Eye (tissue), 1 donor: ENCODE measurements around the gene GPC5.

Experiments used
- DNase-seq: peaks from one replicate; pipeline ENCODE4 v3.0.0-alpha.2; 2015

Gene GPC5

GRCh38 chr13:92307752-92308151 lies 909.3 kb downstream of the GPC5 start:
- DNase-seq: no peak

GRCh38 chr13:92312823-92313222 lies 914.4 kb downstream of the GPC5 start:
- no peak for DNase-seq

GRCh38 chr13:92313382-92313781 lies 915.0 kb downstream of the GPC5 start:
- no peak for DNase-seq

GRCh38 chr13:92315265-92315664 lies 916.8 kb downstream of the GPC5 start:
- no peak for DNase-seq

GRCh38 chr13:92316030-92316429 lies 917.6 kb downstream of the GPC5 start:
- DNase-seq: no peak

- DNase-seq: no peak
Measured at GRCh38 chr13:92317066-92317465, 918.6 kb downstream of the GPC5 start.

- DNase-seq: no peak
Measured at GRCh38 chr13:92320323-92320722, 921.9 kb downstream of the GPC5 start.

- DNase-seq: no peak
Measured at GRCh38 chr13:92321174-92321573, 922.8 kb downstream of the GPC5 start.

- no peak for DNase-seq
Measured at GRCh38 chr13:92345627-92346026, 947.2 kb downstream of the GPC5 start.

- no peak for DNase-seq
Measured at GRCh38 chr13:92346046-92346445, 947.6 kb downstream of the GPC5 start.

GRCh38 chr13:92354583-92354982 lies 956.2 kb downstream of the GPC5 start:
- DNase-seq: peak; percentile 8

- DNase-seq: peak; percentile 11
Measured at GRCh38 chr13:92355213-92355612, 956.8 kb downstream of the GPC5 start.

GRCh38 chr13:92362717-92363116 lies 964.3 kb downstream of the GPC5 start:
- no peak for DNase-seq

GRCh38 chr13:92365904-92366303 lies 967.5 kb downstream of the GPC5 start:
- no peak for DNase-seq

- DNase-seq: no peak
Measured at GRCh38 chr13:92377396-92377795, 979.0 kb downstream of the GPC5 start.

GRCh38 chr13:92379371-92379770 lies 981.0 kb downstream of the GPC5 start:
- DNase-seq: no peak

- no peak for DNase-seq
Measured at GRCh38 chr13:92384410-92384809, 986.0 kb downstream of the GPC5 start.

- no peak for DNase-seq
Measured at GRCh38 chr13:92387245-92387644, 988.8 kb downstream of the GPC5 start.

- DNase-seq: peak; percentile 26
Measured at GRCh38 chr13:92390217-92390616, 991.8 kb downstream of the GPC5 start.

GRCh38 chr13:92403606-92404005 lies 1005.2 kb downstream of the GPC5 start:
- DNase-seq: no peak

GRCh38 chr13:92407858-92408257 lies 1009.4 kb downstream of the GPC5 start:
- DNase-seq: no peak

- no peak for DNase-seq
Measured at GRCh38 chr13:92412481-92412880, 1014.1 kb downstream of the GPC5 start.

GRCh38 chr13:92412996-92413395 lies 1014.6 kb downstream of the GPC5 start:
- no peak for DNase-seq

GRCh38 chr13:92413452-92413851 lies 1015.0 kb downstream of the GPC5 start:
- no peak for DNase-seq

GRCh38 chr13:92414851-92415250 lies 1016.4 kb downstream of the GPC5 start:
- no peak for DNase-seq

GRCh38 chr13:92415781-92416180 lies 1017.4 kb downstream of the GPC5 start:
- DNase-seq: no peak
